ENCODE data around the gene SH3BP1.
"Not testable (repeated sequence)": the region's sequence is repeated elsewhere in the genome, so short reads cannot be mapped to it uniquely, and the experiment has no call there.

GRCh38 chr22:37610153-37610475 is 29.4 kb upstream of the SH3BP1 start:
- TF ChIP-seq POLR2A (IDR thresholded peaks at IDR 0.05; ENCODE audit: low read depth, low read length); CTCF (conservative IDR thresholded peaks at IDR 0.05; ENCODE audit: low read depth, low read length); MAZ (IDR thresholded peaks at IDR 0.05; ENCODE audit: borderline replicate concordance, low read depth, low read length); SMC3 (IDR thresholded peaks at IDR 0.05; ENCODE audit: low read depth, low read length); RAD21 (IDR thresholded peaks at IDR 0.05; ENCODE audit: low read length); USF2 (IDR thresholded peaks at IDR 0.05; ENCODE audit: low read depth, low read length); CEBPB (IDR thresholded peaks at IDR 0.05; ENCODE audit: low read depth, low read length); RFX5 (IDR thresholded peaks at IDR 0.05; ENCODE audit: low read depth, low read length); ELK1 (IDR thresholded peaks at IDR 0.05; ENCODE audit: borderline replicate concordance, low read depth, low read length); RCOR1 (IDR thresholded peaks at IDR 0.05; ENCODE audit: insufficient replicate concordance, low read length); MXI1 (IDR thresholded peaks at IDR 0.05; ENCODE audit: borderline replicate concordance, low read depth, low read length); BHLHE40 (IDR thresholded peaks at IDR 0.05; ENCODE audit: low read depth, low read length); MAFK (IDR thresholded peaks at IDR 0.05; ENCODE audit: low read depth, low read length); FOS (IDR thresholded peaks at IDR 0.05; ENCODE audit: low read depth, low read length): not testable (repeated sequence)

Data from IMR-90 (cell line).